Memory B cell (primary cell): Measurements from ENCODE around the gene USP48.
A peak's percentile ranks its signal among the peaks of the same experiment; 100 is the strongest.

Source experiments
- ATAC-seq: fragments of 150-1000 bp; cut with Tn5 transposase; 2 replicates; pipeline ENCODE4 v1.10.0; 2021; ENCODE audit warnings: low read depth, mild to moderate bottlenecking, moderate library complexity
- DNase-seq, 2 donors: peaks; one replicate each; pipeline ENCODE4 v3.0.0; 2022; ENCODE audit warnings: low spot score in 2 of 2
- H3K27ac Mint-ChIP-seq: one replicate; pipeline ENCODE4 v1.8.0; 2022; ENCODE audit warnings: mild to moderate bottlenecking, moderate library complexity, mixed read lengths
- H3K27me3 Mint-ChIP-seq: one replicate; pipeline ENCODE4 v1.8.0; 2022; ENCODE audit warnings: mixed read lengths
- H3K36me3 Mint-ChIP-seq: one replicate; pipeline ENCODE4 v1.8.0; 2022; ENCODE audit warnings: mild to moderate bottlenecking, mixed read lengths
- H3K4me1 Mint-ChIP-seq: one replicate; pipeline ENCODE4 v1.8.0; 2022; ENCODE audit warnings: mixed read lengths
- H3K4me3 Mint-ChIP-seq: one replicate; pipeline ENCODE4 v1.8.0; 2022; ENCODE audit warnings: mild to moderate bottlenecking, moderate library complexity, mixed read lengths
- H3K9me3 Mint-ChIP-seq: one replicate; pipeline ENCODE4 v1.8.0; 2022; ENCODE audit warnings: mixed read lengths

USP48 gene

GRCh38 chr1:21732664-21733063, 50.3 kb downstream of the USP48 start:
- Mint-ChIP-seq H3K4me3 (no peak overlapping the region), H3K4me1 (no peaks in the 10 kb centered on the region), H3K27ac (no peak overlapping the region), H3K27me3 (no peaks in the 10 kb centered on the region), H3K36me3 (peaks cover 25% of the 10 kb centered on the region), H3K9me3 (no peaks in the 10 kb centered on the region)
- DNase-seq (no peak), ATAC-seq (no peak)

- Mint-ChIP-seq H3K9me3 (no peaks in the 10 kb centered on the region), H3K27ac (no peak overlapping the region), H3K4me3 (no peak overlapping the region), H3K4me1 (no peaks in the 10 kb centered on the region), H3K27me3 (no peaks in the 10 kb centered on the region), H3K36me3 (peaks cover 27% of the 10 kb centered on the region)
- no peak for DNase-seq
- no peak for ATAC-seq
Observed at GRCh38 chr1:21725748-21726392, 57.1 kb downstream of the USP48 start.

GRCh38 chr1:21724570-21724969, 58.4 kb downstream of the USP48 start:
- Mint-ChIP-seq H3K27ac (no peak overlapping the region), H3K9me3 (no peaks in the 10 kb centered on the region), H3K4me3 (no peak overlapping the region), H3K27me3 (no peaks in the 10 kb centered on the region), H3K4me1 (no peaks in the 10 kb centered on the region), H3K36me3 (peaks cover 27% of the 10 kb centered on the region)
- no peak for DNase-seq
- no peak for ATAC-seq

- peaks cover 26% of the 10 kb centered on the region for H3K36me3 Mint-ChIP-seq
- no peak overlapping the region for H3K27ac Mint-ChIP-seq
- H3K4me1 Mint-ChIP-seq = no peaks in the 10 kb centered on the region
- H3K27me3 Mint-ChIP-seq = no peaks in the 10 kb centered on the region
- ATAC-seq = no peak
- H3K4me3 Mint-ChIP-seq = no peak overlapping the region
- DNase-seq = no peak
- no peaks in the 10 kb centered on the region for H3K9me3 Mint-ChIP-seq
Observed at GRCh38 chr1:21724098-21724497, 58.9 kb downstream of the USP48 start.

GRCh38 chr1:21721295-21721985, 61.5 kb downstream of the USP48 start:
- Mint-ChIP-seq H3K9me3 (no peaks in the 10 kb centered on the region), H3K4me3 (no peak overlapping the region), H3K4me1 (no peaks in the 10 kb centered on the region), H3K36me3 (peaks cover 28% of the 10 kb centered on the region), H3K27ac (no peak overlapping the region), H3K27me3 (no peaks in the 10 kb centered on the region)
- no peak for ATAC-seq
- no peak for DNase-seq

- Mint-ChIP-seq H3K27me3 (no peaks in the 10 kb centered on the region), H3K27ac (peak overlapping the region; percentile 9), H3K4me1 (no peaks in the 10 kb centered on the region), H3K9me3 (no peaks in the 10 kb centered on the region), H3K36me3 (peaks cover 25% of the 10 kb centered on the region), H3K4me3 (no peak overlapping the region)
- ATAC-seq = no peak
- no peak for DNase-seq
Observed at GRCh38 chr1:21716169-21716568, 66.8 kb downstream of the USP48 start.

- DNase-seq (no peak), ATAC-seq (no peak)
- peaks cover 6% of the 10 kb centered on the region for H3K4me1 Mint-ChIP-seq
- H3K9me3 Mint-ChIP-seq = no peaks in the 10 kb centered on the region
- no peak overlapping the region for H3K27ac Mint-ChIP-seq
- peaks cover 20% of the 10 kb centered on the region for H3K36me3 Mint-ChIP-seq
- no peaks in the 10 kb centered on the region for H3K27me3 Mint-ChIP-seq
- H3K4me3 Mint-ChIP-seq = no peak overlapping the region
Observed at GRCh38 chr1:21707891-21708290, 75.1 kb downstream of the USP48 start.

GRCh38 chr1:21707086-21707840, 75.7 kb downstream of the USP48 start:
- Mint-ChIP-seq H3K36me3 (peaks cover 20% of the 10 kb centered on the region), H3K9me3 (no peaks in the 10 kb centered on the region), H3K4me1 (peaks cover 6% of the 10 kb centered on the region), H3K4me3 (no peak overlapping the region), H3K27me3 (no peaks in the 10 kb centered on the region), H3K27ac (no peak overlapping the region)
- DNase-seq (no peak), ATAC-seq (no peak)

GRCh38 chr1:21706151-21706835, 76.7 kb downstream of the USP48 start:
- no peak overlapping the region for H3K4me3 Mint-ChIP-seq
- no peaks in the 10 kb centered on the region for H3K9me3 Mint-ChIP-seq
- H3K4me1 Mint-ChIP-seq = peaks cover 6% of the 10 kb centered on the region
- DNase-seq = peak in 1 of 2 donors; percentile 7
- H3K36me3 Mint-ChIP-seq = peaks cover 23% of the 10 kb centered on the region
- peak overlapping the region; percentile 74 for H3K27ac Mint-ChIP-seq
- no peaks in the 10 kb centered on the region for H3K27me3 Mint-ChIP-seq
- ATAC-seq = peak; percentile 77

GRCh38 chr1:21705303-21705980, 77.5 kb downstream of the USP48 start:
- ATAC-seq (no peak), DNase-seq (no peak)
- peaks cover 6% of the 10 kb centered on the region for H3K4me1 Mint-ChIP-seq
- peaks cover 23% of the 10 kb centered on the region for H3K36me3 Mint-ChIP-seq
- H3K27ac Mint-ChIP-seq = peak overlapping the region; percentile 54
- no peaks in the 10 kb centered on the region for H3K27me3 Mint-ChIP-seq
- no peaks in the 10 kb centered on the region for H3K9me3 Mint-ChIP-seq
- H3K4me3 Mint-ChIP-seq = no peak overlapping the region

GRCh38 chr1:21704145-21704544, 78.8 kb downstream of the USP48 start:
- Mint-ChIP-seq H3K4me3 (no peak overlapping the region), H3K4me1 (peaks cover 6% of the 10 kb centered on the region), H3K9me3 (no peaks in the 10 kb centered on the region), H3K27ac (no peak overlapping the region), H3K36me3 (peaks cover 27% of the 10 kb centered on the region), H3K27me3 (no peaks in the 10 kb centered on the region)
- ATAC-seq (no peak), DNase-seq (no peak)

- Mint-ChIP-seq H3K4me3 (no peak overlapping the region), H3K9me3 (no peaks in the 10 kb centered on the region), H3K27ac (peak overlapping the region; percentile 28), H3K36me3 (peaks cover 27% of the 10 kb centered on the region), H3K4me1 (peaks cover 6% of the 10 kb centered on the region), H3K27me3 (no peaks in the 10 kb centered on the region)
- peak in 1 of 2 donors; percentile 5 for DNase-seq
- ATAC-seq = peak; percentile 38
Observed at GRCh38 chr1:21703318-21703963, 79.5 kb downstream of the USP48 start.

- DNase-seq = no peak
- Mint-ChIP-seq H3K27me3 (no peaks in the 10 kb centered on the region), H3K9me3 (no peaks in the 10 kb centered on the region), H3K4me3 (no peak overlapping the region), H3K36me3 (peaks cover 27% of the 10 kb centered on the region), H3K27ac (peak overlapping the region; percentile 28), H3K4me1 (peaks cover 6% of the 10 kb centered on the region)
- ATAC-seq = no peak
Observed at GRCh38 chr1:21702780-21703179, 80.2 kb downstream of the USP48 start.
